ENCODE measurements around the gene SLC10A1. TPM values are rescaled to one million over a fixed set of nuclear protein-coding genes. Genes with fewer than 3 reads are reported as not detected.
A peak's percentile ranks its signal among the peaks of the same experiment; 100 is the strongest.

SLC10A1 gene
- polyA plus RNA-seq (2013, experiment 1 of 2) = not detected
- not detected for polyA plus RNA-seq (2013, experiment 2 of 2)

GRCh38 chr14:69796797-69797500 lies at the start of gene SLC10A1:
SLC10A1 (minus strand) TSS chr14:69797241; CDS start chr14:69797155, 86 bp downstream.
- H3K4me3 ChIP-seq (ENCODE audit: low read length in 2 of 2) = peak within 1 kb of the TSS in 1 of 2 donors; percentile 51
- H3K27me3 ChIP-seq (ENCODE audit: control insufficient read depth in 3 of 3, insufficient read depth in 3 of 3, low read depth in 1 of 3, low read length in 3 of 3) = peaks cover 0 to 4% (median 0%) of the 10 kb centered on the region in 3 experiments
- H3K18ac ChIP-seq (ENCODE audit: low read length) = no peak within 1 kb of the TSS
- no peak within 1 kb of the TSS for H3K27ac ChIP-seq (replicated peaks; ENCODE audit: low read length)
- no CpG with 5 or more reads among the region's 11 CpGs for WGBS, 2 donors (ENCODE audit: extremely low coverage in 2 of 2, insufficient read length in 2 of 2, insufficient replicate concordance in 1 of 2)
- no peak within 1 kb of the TSS for H4K91ac ChIP-seq (ENCODE audit: low read depth, low read length, poor library complexity)
- no peak within 1 kb of the TSS for H2AK5ac ChIP-seq (ENCODE audit: low read depth, low read length)
- H3K36me3 ChIP-seq (replicated peaks in 1 of 2; ENCODE audit: control insufficient read depth in 2 of 2, insufficient read depth in 2 of 2, low read length in 2 of 2) = no peaks in the 10 kb centered on the region
- no peak within 1 kb of the TSS for H3K9ac ChIP-seq (ENCODE audit: low read depth, low read length, poor library complexity)
- H2BK5ac ChIP-seq (ENCODE audit: low read length) = no peak within 1 kb of the TSS
- peaks cover 0 to 9% of the 10 kb centered on the region in 2 donors for H3K4me1 ChIP-seq (ENCODE audit: control insufficient read depth in 2 of 2, insufficient read depth in 1 of 2, low read depth in 1 of 2, low read length in 2 of 2)
- H3K14ac ChIP-seq (ENCODE audit: low read length) = no peak within 1 kb of the TSS
- no peak within 1 kb of the TSS for H3K4ac ChIP-seq (ENCODE audit: low read length)
- no peak for DNase-seq (ENCODE audit: low spot score)
- H2BK12ac ChIP-seq (ENCODE audit: low read length) = no peak within 1 kb of the TSS
- no peak within 1 kb of the TSS for H2BK120ac ChIP-seq (ENCODE audit: low read depth, low read length)
- no peaks in the 10 kb centered on the region for H3K79me1 ChIP-seq (ENCODE audit: low read depth, low read length)
- peaks cover 0 to 3% of the 10 kb centered on the region in 2 donors for H3K9me3 ChIP-seq (replicated peaks in 1 of 2; ENCODE audit: control insufficient read depth in 2 of 2, insufficient read depth in 1 of 2, low read depth in 1 of 2, low read length in 2 of 2)
- no peak within 1 kb of the TSS for H4K8ac ChIP-seq (ENCODE audit: low read depth, low read length)
- H3K4me2 ChIP-seq (ENCODE audit: insufficient read depth, low read length, poor library complexity, severe bottlenecking) = no peak within 1 kb of the TSS
- no peak within 1 kb of the TSS for H3K23ac ChIP-seq (ENCODE audit: low read depth, low read length, poor library complexity)
- peak within 1 kb of the TSS; percentile 8 for H2BK15ac ChIP-seq (ENCODE audit: low read length)
- H2AFZ ChIP-seq (ENCODE audit: low read length) = no peak within 1 kb of the TSS

DNA sequence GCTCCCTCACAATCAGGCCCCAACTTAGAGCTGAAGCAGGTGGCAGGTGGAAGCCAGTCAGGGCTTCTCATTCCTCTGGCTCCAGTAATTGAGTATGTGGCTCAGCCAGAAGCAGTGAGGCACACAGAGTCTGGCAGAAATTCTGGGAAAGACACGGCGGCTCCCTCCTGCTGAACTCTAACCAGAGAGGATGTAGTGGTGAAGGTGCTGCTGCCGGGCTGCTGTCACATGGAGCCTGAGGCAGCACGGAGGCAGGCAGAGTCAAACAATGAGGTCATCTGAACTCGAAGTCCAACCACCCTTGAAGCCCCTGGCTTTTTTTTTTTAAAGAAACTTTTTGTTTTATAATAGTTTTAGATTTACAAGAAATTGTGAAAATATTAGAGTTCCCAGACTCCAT lies 48.7 kb upstream of the SLC10A1 start:
- DNase-seq (ENCODE audit: low spot score) = no peak
- H3K18ac ChIP-seq (ENCODE audit: low read length) = peak overlapping the region; percentile 78

DNA sequence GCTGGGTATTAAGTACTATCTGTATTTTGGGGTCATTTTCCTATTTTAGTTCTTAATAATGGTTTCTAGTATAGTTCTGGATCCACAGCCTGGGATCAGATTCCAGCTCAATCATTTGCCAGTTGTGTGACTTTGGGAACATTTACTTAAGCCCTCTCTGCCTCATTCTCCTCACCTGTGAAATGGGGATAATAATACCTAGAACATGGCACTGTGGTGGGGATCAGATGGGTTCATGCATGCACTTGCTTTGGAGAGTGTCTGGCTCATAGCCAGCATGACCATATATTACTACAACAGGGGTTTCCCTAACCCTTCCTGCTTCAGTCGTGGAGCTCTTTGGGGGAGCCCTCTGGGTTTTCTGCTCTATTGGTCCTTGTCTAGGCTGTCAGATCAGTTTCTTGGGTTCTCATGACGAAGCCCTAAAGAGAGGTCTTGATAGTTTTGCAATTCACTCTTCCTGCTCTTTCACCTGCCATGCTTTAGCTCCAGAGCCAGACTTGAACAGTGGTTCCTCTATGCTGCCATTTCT lies 48.1 kb upstream of the SLC10A1 start:
- Histone ChIP-seq H4K91ac (ENCODE audit: low read depth, low read length, poor library complexity) (no peak overlapping the region), H3K4me3 (ENCODE audit: low read length in 2 of 2) (no peak overlapping the region), H2AFZ (ENCODE audit: low read length) (no peak overlapping the region), H3K14ac (ENCODE audit: low read length) (no peak overlapping the region), H3K23ac (ENCODE audit: low read depth, low read length, poor library complexity) (no peak overlapping the region), H4K8ac (ENCODE audit: low read depth, low read length) (no peak overlapping the region), H3K4ac (ENCODE audit: low read length) (no peak overlapping the region), H2AK5ac (ENCODE audit: low read depth, low read length) (no peak overlapping the region), H3K4me2 (ENCODE audit: insufficient read depth, low read length, poor library complexity, severe bottlenecking) (no peak overlapping the region), H3K27me3 (ENCODE audit: control insufficient read depth in 3 of 3, insufficient read depth in 3 of 3, low read depth in 1 of 3, low read length in 3 of 3) (no peaks in the 10 kb centered on the region), H3K18ac (ENCODE audit: low read length) (no peak overlapping the region), H2BK5ac (ENCODE audit: low read length) (no peak overlapping the region), H3K9ac (ENCODE audit: low read depth, low read length, poor library complexity) (no peak overlapping the region), H3K4me1 (ENCODE audit: control insufficient read depth in 2 of 2, insufficient read depth in 1 of 2, low read depth in 1 of 2, low read length in 2 of 2) (peaks cover 23 to 38% of the 10 kb centered on the region in 2 donors), H3K27ac (replicated peaks; ENCODE audit: low read length) (no peak overlapping the region), H2BK120ac (ENCODE audit: low read depth, low read length) (no peak overlapping the region), H3K9me3 (replicated peaks in 1 of 2; ENCODE audit: control insufficient read depth in 2 of 2, insufficient read depth in 1 of 2, low read depth in 1 of 2, low read length in 2 of 2) (no peaks in the 10 kb centered on the region), H2BK12ac (ENCODE audit: low read length) (no peak overlapping the region), H2BK15ac (ENCODE audit: low read length) (no peak overlapping the region), H3K79me1 (ENCODE audit: low read depth, low read length) (no peaks in the 10 kb centered on the region), H3K36me3 (replicated peaks in 1 of 2; ENCODE audit: control insufficient read depth in 2 of 2, insufficient read depth in 2 of 2, low read length in 2 of 2) (no peaks in the 10 kb centered on the region)
- no CpG with 5 or more reads among the region's 2 CpGs for WGBS, 2 donors (ENCODE audit: extremely low coverage in 2 of 2, insufficient read length in 2 of 2, insufficient replicate concordance in 1 of 2)
- DNase-seq (ENCODE audit: low spot score) = no peak

More for the DNA sequence above, 48.7 kb upstream of the SLC10A1 start:
- peaks cover 23 to 32% of the 10 kb centered on the region in 2 donors for H3K4me1 ChIP-seq (ENCODE audit: control insufficient read depth in 2 of 2, insufficient read depth in 1 of 2, low read depth in 1 of 2, low read length in 2 of 2)
- H2BK15ac ChIP-seq (ENCODE audit: low read length) = peak overlapping the region; percentile 20
- peak overlapping the region; percentile 39 for H3K14ac ChIP-seq (ENCODE audit: low read length)
- H3K27me3 ChIP-seq (ENCODE audit: control insufficient read depth in 3 of 3, insufficient read depth in 3 of 3, low read depth in 1 of 3, low read length in 3 of 3) = peaks cover 0 to 2% (median 0%) of the 10 kb centered on the region in 3 experiments
- no peak overlapping the region for H2AK5ac ChIP-seq (ENCODE audit: low read depth, low read length)
- H3K9me3 ChIP-seq (replicated peaks in 1 of 2; ENCODE audit: control insufficient read depth in 2 of 2, insufficient read depth in 1 of 2, low read depth in 1 of 2, low read length in 2 of 2) = no peaks in the 10 kb centered on the region
- no peak overlapping the region for H3K4me2 ChIP-seq (ENCODE audit: insufficient read depth, low read length, poor library complexity, severe bottlenecking)
- no peak overlapping the region for H3K27ac ChIP-seq (replicated peaks; ENCODE audit: low read length)
- H3K4ac ChIP-seq (ENCODE audit: low read length) = peak overlapping the region; percentile 14
- H4K91ac ChIP-seq (ENCODE audit: low read depth, low read length, poor library complexity) = peak overlapping the region; percentile 81
- peak overlapping the region; percentile 15 for H2AFZ ChIP-seq (ENCODE audit: low read length)
- peak overlapping the region; percentile 59 for H2BK12ac ChIP-seq (ENCODE audit: low read length)
- no peaks in the 10 kb centered on the region for H3K36me3 ChIP-seq (replicated peaks in 1 of 2; ENCODE audit: control insufficient read depth in 2 of 2, insufficient read depth in 2 of 2, low read length in 2 of 2)
- H3K79me1 ChIP-seq (ENCODE audit: low read depth, low read length) = no peaks in the 10 kb centered on the region
- H2BK5ac ChIP-seq (ENCODE audit: low read length) = no peak overlapping the region
- no peak overlapping the region for H3K4me3 ChIP-seq (ENCODE audit: low read length in 2 of 2)
- no peak overlapping the region for H2BK120ac ChIP-seq (ENCODE audit: low read depth, low read length)
- no CpG with 5 or more reads among the region's 5 CpGs for WGBS, 2 donors (ENCODE audit: extremely low coverage in 2 of 2, insufficient read length in 2 of 2, insufficient replicate concordance in 1 of 2)
- no peak overlapping the region for H3K23ac ChIP-seq (ENCODE audit: low read depth, low read length, poor library complexity)
- peak overlapping the region; percentile 51 for H3K9ac ChIP-seq (ENCODE audit: low read depth, low read length, poor library complexity)
- no peak overlapping the region for H4K8ac ChIP-seq (ENCODE audit: low read depth, low read length)

DNA sequence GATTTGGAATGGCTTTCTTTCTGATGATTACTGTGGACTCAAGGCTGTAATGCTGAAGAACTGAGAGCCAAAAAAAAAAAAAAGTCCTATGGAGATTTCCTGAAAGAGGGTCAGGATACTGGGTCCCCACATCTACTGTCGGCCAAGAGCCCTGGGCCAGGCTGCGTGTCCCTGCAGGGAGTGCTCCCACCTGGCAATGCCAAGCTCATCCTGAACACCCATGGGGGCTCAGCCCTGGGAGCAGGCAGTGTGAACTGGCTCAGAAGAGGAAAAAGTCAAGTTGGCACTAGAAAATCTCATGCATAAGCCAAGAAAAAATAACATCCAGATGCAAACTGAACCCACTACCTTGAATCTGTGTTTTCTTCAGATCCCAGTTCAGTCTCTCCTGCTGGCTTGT lies 47.1 kb upstream of the SLC10A1 start:
- Histone ChIP-seq H3K4ac (ENCODE audit: low read length) (no peak overlapping the region), H3K23ac (ENCODE audit: low read depth, low read length, poor library complexity) (no peak overlapping the region), H3K4me2 (ENCODE audit: insufficient read depth, low read length, poor library complexity, severe bottlenecking) (no peak overlapping the region), H2BK120ac (ENCODE audit: low read depth, low read length) (no peak overlapping the region), H2BK15ac (ENCODE audit: low read length) (no peak overlapping the region), H4K8ac (ENCODE audit: low read depth, low read length) (no peak overlapping the region), H2AK5ac (ENCODE audit: low read depth, low read length) (no peak overlapping the region), H3K9ac (ENCODE audit: low read depth, low read length, poor library complexity) (no peak overlapping the region), H3K14ac (ENCODE audit: low read length) (no peak overlapping the region), H3K36me3 (replicated peaks in 1 of 2; ENCODE audit: control insufficient read depth in 2 of 2, insufficient read depth in 2 of 2, low read length in 2 of 2) (no peaks in the 10 kb centered on the region), H3K27ac (replicated peaks; ENCODE audit: low read length) (peak overlapping the region; percentile 98), H3K4me3 (ENCODE audit: low read length in 2 of 2) (no peak overlapping the region), H3K4me1 (ENCODE audit: control insufficient read depth in 2 of 2, insufficient read depth in 1 of 2, low read depth in 1 of 2, low read length in 2 of 2) (peaks cover 23 to 43% of the 10 kb centered on the region in 2 donors), H3K9me3 (replicated peaks in 1 of 2; ENCODE audit: control insufficient read depth in 2 of 2, insufficient read depth in 1 of 2, low read depth in 1 of 2, low read length in 2 of 2) (no peaks in the 10 kb centered on the region), H2BK12ac (ENCODE audit: low read length) (no peak overlapping the region), H2BK5ac (ENCODE audit: low read length) (peak overlapping the region; percentile 95), H3K18ac (ENCODE audit: low read length) (peak overlapping the region; percentile 61), H3K27me3 (ENCODE audit: control insufficient read depth in 3 of 3, insufficient read depth in 3 of 3, low read depth in 1 of 3, low read length in 3 of 3) (peaks cover 0 to 2% (median 0%) of the 10 kb centered on the region in 3 experiments), H4K91ac (ENCODE audit: low read depth, low read length, poor library complexity) (no peak overlapping the region), H2AFZ (ENCODE audit: low read length) (no peak overlapping the region), H3K79me1 (ENCODE audit: low read depth, low read length) (peaks cover 5% of the 10 kb centered on the region)
- DNase-seq (ENCODE audit: low spot score) = no peak
- WGBS, 2 donors (ENCODE audit: extremely low coverage in 2 of 2, insufficient read length in 2 of 2, insufficient replicate concordance in 1 of 2) = no CpG with 5 or more reads among the region's 2 CpGs
